Measurements from ENCODE around the gene FGB.
"Not testable (repeated sequence)": the region's sequence is repeated elsewhere in the genome, so short reads cannot be mapped to it uniquely, and the experiment has no call there.

The FGB gene

DNA sequence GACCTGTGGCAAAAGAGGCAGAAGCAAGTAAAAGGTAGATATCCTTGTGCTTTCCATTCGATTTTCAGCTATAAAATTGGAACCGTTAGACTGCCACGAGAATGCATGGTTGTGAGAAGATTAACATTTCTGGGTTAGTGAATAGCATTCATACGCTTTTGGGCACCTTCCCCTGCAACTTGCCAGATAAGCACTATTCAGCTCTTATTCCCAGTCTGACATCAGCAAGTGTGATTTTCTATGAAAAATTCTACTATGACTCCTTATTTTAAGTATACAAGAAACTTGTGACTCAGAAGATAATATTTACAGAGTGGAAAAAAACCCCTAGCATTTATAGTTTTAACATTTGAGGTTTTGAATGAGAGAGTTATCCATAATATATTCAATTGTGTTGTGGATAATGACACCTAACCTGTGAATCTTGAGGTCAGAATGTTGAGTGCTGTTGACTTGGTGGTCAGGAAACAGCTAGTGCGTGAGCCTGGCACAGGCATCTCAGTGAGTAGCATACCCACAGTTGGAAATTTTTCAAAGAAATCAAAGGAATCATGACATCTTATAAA, 3.9 kb downstream of the FGB start:
- DNase-seq = no peak

GRCh38 chr4:154569028-154569427, 6.2 kb downstream of the FGB start:
- no peak for DNase-seq

DNA sequence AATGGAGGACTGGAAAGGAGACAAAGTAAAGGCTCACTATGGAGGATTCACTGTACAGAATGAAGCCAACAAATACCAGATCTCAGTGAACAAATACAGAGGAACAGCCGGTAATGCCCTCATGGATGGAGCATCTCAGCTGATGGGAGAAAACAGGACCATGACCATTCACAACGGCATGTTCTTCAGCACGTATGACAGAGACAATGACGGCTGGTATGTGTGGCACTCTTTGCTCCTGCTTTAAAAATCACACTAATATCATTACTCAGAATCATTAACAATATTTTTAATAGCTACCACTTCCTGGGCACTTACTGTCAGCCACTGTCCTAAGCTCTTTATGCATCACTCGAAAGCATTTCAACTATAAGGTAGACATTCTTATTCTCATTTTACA, 6.8 kb downstream of the FGB start:
- DNase-seq = no peak

DNA sequence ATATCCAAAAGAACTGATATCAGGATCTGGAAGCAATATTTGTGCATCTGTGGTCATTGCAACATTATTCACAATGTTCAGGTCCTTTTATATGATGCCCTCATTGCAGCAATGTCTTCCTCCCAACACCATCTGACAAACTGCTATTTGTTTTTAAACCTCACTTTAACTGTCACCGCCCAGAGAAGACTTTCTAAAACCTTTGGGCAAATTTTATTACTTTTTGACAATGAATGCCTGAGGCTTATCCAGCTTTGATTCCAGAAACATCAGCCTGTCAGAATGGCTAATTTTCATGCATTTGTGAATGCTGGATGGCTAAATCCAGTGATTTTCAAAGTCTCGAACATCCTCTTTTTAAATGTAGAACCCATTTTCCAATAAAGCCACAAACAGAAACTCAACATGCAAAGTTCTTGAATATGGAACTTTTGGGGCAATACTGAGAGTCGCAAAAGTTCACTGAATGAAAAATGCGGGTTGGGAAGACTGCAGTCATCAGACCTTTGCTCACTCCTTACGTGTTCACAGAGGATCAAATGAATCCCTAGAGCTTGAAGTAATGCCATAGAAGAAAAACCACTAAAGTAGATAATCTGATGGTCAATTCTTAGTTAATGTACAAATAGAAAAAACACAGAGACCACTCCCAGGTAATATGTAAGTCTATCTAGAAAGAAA, 10.5 kb downstream of the FGB start:
- DNase-seq = no peak

GRCh38 chr4:154574311-154574710, 11.5 kb downstream of the FGB start:
- DNase-seq = no peak

DNA sequence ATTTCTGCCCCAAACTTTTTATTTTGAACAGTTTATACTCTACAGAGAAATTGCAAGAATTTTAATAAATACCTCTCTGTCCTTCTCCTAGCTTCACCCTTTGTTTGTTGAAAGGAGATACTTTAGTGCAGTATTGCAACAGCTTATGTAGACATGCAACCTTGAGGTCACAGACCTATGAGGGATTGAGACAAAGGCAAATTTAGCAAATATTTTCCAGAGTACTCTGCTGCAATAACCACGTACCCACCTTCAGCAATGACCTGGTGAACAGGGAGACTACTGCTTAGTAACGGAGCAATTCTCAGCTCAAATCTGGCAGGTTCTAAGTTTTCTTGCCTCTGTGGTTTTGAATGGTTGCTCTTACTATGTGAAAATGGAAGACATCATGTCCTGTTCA, 14.5 kb downstream of the FGB start:
- no peak for DNase-seq

DNA sequence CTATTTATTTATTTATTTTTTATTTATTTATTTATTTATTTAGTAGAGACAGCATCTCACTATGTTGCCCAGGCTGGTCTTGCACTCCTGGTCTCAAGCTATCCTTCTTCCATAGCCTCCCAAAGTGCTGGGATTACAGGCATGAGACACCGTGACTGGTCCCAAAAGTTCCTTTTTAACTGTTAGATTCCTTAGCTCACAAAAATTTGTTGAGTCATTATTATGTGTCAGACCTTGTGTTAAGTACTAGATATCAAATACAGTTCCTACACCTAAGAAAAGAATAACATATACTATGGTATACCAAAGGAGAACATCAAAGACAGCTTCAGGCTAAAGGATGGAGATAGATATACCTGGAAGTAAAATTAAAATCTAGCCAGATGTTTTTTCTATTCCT, 16.1 kb downstream of the FGB start:
- DNase-seq = no peak

- no peak for DNase-seq
These were observed 17.1 kb downstream of the FGB start for GRCh38 chr4:154579927-154580326.

DNA sequence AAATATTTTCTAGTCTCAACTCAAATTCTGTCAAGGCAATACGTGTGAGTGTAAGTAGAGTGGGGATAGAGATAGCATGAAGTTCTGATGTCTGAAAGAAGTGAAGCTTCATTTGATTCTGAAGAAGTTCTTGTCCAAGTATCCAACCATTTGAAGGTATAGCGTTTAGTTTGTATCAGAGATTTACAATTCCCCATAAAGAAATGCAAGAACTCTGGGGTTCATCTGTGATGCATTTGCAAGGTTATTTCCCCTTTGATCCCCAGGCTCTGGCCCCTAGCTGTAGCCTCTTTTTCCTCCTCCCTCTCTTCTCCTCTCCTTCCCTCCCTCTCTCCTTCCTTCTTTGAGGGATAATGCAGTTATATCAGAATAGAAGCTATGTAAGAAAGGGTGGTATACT, 19.9 kb downstream of the FGB start:
- DNase-seq = no peak

DNA sequence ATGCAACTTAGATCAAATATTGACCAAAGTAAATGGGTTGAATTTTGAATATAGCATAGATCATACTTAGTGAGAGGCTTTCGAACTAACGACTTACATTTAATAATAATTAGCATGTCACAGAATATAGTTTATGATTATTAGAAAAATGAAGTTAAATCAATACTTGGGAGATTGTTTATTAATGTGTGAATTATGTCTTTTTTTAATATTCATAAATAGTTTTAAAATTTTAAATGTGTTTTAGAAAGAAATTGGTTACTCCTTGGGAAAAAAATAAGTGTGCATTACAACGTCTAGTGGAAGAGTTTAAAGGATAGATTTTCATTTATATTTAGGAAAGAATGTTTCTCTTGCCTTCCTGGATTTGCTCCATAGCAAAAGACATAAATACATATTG, 20.4 kb downstream of the FGB start:
- no peak for DNase-seq

- DNase-seq = no peak
These were observed 20.9 kb downstream of the FGB start for GRCh38 chr4:154583677-154584076.

GRCh38 chr4:154584259-154584658, 21.4 kb downstream of the FGB start:
- DNase-seq = no peak

- DNase-seq = no peak
These were observed 22.7 kb downstream of the FGB start for GRCh38 chr4:154585369-154586018.

- no peak for DNase-seq
These were observed 23.7 kb downstream of the FGB start for GRCh38 chr4:154586296-154587033.

DNA sequence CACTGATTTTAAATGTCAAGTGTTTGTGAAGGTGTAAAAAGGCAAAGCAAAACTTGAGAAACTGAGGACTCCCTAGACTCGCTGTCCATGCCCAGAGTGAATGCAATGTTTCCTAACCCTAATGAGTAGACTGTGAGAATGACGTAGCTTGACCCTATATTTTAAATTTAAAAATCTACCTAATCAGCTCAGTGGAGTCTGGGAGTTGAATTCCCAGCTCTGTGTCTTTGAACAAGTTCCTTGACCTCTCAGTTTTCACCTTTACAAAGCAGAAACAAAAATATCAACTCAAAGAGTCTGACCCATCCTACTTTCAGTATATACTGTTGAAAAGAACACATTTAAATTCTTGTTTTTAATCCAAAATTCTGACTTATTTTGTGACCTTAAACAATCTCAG, 25.4 kb downstream of the FGB start:
- no peak for DNase-seq

- no peak for DNase-seq
These were observed 26.7 kb downstream of the FGB start for GRCh38 chr4:154589296-154590197.

DNA sequence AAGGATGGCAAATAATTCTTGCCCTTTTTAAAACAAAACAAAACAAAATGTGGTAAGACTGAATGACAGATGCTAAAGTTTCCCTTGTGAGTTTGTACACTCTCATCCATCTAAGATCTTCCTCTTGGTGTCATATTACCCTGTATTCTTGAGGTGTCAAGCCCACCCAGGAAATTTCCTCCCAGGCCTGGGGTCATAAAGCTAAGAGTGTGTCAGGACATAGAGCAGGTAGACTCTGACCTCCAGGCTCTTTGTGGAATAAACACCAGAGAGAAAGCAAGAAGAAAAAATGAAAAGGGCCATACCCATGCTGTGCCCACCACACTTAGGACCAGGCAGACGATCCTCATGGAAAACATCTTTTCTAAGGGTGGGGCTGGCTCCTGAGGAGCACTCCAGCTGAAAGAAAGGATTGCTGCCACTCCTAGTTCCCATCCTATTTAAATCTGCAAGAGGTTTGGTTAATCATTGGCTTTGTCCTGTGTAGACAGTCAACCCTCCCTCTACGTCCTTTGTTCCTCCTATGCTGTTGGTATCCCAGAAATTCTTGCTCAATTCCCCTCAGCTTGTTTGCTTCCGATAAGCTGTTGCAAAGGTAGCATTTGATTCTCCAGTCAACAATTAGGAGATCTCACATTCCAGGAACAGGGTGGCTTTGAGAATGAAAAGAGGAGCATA, 27.7 kb downstream of the FGB start, which contains the start of gene FGA:
TSS of gene FGA (minus strand) at position 414 of the 678 bp plus-strand sequence. CDS start at position 359, 55 bp downstream.
- no peak for DNase-seq

DNA sequence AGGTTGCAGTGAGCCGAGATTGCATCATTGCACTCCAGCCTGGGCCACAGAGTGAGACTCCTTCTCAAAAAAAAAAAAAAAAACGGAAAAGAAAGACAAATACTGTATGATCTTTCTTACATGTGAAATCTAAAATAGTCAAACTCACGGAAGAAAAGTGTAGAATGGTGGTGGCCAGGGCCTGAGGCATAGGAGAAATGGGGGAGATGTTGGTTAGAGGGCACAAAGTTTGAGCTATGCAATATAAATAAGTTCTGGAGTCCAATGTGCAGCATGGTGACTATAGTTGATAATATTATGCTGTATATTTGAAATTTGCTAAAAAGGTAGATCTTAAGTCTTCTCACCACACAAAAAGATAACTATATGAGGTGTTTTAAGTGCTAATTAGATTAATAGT, 29.1 kb downstream of the FGB start:
- DNase-seq = no peak

GRCh38 chr4:154593868-154594267, 31.1 kb downstream of the FGB start:
- DNase-seq = no peak

- DNase-seq = not testable (repeated sequence)
These were observed 31.5 kb downstream of the FGB start for GRCh38 chr4:154594343-154594742.

GRCh38 chr4:154595807-154596206, 33.0 kb downstream of the FGB start:
- no peak for DNase-seq

DNA sequence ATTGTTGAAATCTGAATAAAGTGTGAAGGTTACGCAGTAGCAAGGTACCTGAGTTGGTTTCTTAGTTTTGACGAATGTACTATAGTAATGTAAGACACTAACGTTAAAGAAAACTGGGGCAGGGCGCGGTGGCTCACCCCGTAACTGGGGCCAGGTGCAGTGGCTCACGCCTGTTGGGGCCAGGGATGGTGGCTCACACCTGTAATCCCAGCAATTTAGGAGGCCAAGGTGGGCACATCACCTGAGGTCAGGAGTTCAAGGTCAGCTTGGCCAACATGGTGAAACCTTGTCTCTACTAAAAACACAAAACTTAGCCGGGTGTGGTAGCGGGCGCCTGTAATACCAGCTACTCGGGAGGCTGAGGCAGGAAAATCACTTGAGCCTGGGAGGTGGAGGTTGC, 34.5 kb downstream of the FGB start:
- DNase-seq = not testable (repeated sequence)
